Esophagus squamous epithelium (tissue), 4 donors: Measurements from ENCODE around the gene HACL1.

Source experiments
- POLR2A ChIP-seq, 4 donors: fragments of 450-650 bp; IDR thresholded peaks; one replicate each; pipeline ENCODE4 v1.6.1; 2017; ENCODE audit warnings: antibody characterized with exemption in 4 of 4, mild to moderate bottlenecking in 4 of 4, moderate library complexity in 3 of 4
- TF ChIP-seq, protein P1 (sequence below), 6 experiments: fragments of 450-650 bp in 4 of 6; fragments of 200-600 bp in 2 of 6; sonication (generic) in 2 of 6; IDR thresholded peaks; one replicate each; pipeline ENCODE4 v1.5.1; 2016 to 2019; ENCODE audit warnings: antibody characterized with exemption in 6 of 6, mild to moderate bottlenecking in 4 of 6, moderate library complexity in 4 of 6

DNA sequence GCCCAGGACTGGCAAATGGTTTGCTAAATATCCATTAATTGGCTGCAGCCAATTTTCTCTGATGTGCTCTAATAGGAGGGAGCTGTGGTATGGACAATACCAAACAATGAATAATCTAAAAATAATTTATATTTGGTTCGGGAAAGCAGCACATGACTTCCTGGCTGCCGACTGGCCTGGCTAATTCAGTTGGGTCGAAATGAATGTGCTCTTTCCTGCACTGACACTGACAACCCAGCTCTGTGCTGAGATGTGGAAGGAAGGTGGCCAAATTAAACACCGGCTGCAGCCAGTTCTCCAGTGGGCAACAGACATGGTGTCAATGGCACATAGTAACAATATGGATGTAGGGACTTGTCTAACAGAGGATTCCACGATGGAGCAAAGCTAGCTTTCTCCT lies 58.8 kb downstream of the HACL1 start:
- TF ChIP-seq, protein P1, sequence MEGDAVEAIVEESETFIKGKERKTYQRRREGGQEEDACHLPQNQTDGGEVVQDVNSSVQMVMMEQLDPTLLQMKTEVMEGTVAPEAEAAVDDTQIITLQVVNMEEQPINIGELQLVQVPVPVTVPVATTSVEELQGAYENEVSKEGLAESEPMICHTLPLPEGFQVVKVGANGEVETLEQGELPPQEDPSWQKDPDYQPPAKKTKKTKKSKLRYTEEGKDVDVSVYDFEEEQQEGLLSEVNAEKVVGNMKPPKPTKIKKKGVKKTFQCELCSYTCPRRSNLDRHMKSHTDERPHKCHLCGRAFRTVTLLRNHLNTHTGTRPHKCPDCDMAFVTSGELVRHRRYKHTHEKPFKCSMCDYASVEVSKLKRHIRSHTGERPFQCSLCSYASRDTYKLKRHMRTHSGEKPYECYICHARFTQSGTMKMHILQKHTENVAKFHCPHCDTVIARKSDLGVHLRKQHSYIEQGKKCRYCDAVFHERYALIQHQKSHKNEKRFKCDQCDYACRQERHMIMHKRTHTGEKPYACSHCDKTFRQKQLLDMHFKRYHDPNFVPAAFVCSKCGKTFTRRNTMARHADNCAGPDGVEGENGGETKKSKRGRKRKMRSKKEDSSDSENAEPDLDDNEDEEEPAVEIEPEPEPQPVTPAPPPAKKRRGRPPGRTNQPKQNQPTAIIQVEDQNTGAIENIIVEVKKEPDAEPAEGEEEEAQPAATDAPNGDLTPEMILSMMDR (IDR thresholded peaks at IDR 0.05): no peak
- TF ChIP-seq POLR2A (IDR thresholded peaks at IDR 0.05): no peak
